HEK293 (cell line): ENCODE measurements around the gene GPR146.

Source experiments
- CTCF ChIA-PET: fragments of 350-600 bp; formaldehyde crosslinking; extraction: SDS; loops from one replicate; lab custom pipeline; 2021; ENCODE audit warnings: antibody characterized with exemption; lab: Yijun Ruan, JAX
- POLR2A ChIA-PET: fragments of 300-600 bp; formaldehyde crosslinking; extraction: SDS; loops from one replicate; lab custom pipeline; 2020; ENCODE audit warnings: antibody characterized with exemption, inconsistent platforms; lab: Yijun Ruan, JAX
- H3K27ac ChIP-seq: fragments of 200-500 bp; sonication (Bioruptor generic); 2 replicates; pipeline ENCODE4 v1.5.1; 2014; ENCODE audit warnings: low read depth, low read length, control low read depth, inconsistent platforms; ENCODE audit errors: extremely low read depth
- H3K36me3 ChIP-seq, 2 experiments: fragments of 200-500 bp in 1 of 2; sonication (Bioruptor generic) in 1 of 2; 1 replicate in 1 of 2; 2 replicates in 1 of 2; pipeline ENCODE4 v1.5.1; 2014 to 2017; ENCODE audit warnings: inconsistent platforms in 2 of 2, low read length in 2 of 2; ENCODE audit not compliant: control insufficient read depth in 2 of 2, insufficient read depth in 1 of 2
- H3K4me1 ChIP-seq: fragments of 200-500 bp; sonication (Bioruptor generic); 2 replicates; pipeline ENCODE4 v1.5.1; 2014; ENCODE audit warnings: mild to moderate bottlenecking, low read length, inconsistent platforms; ENCODE audit not compliant: control insufficient read depth, insufficient read depth
- H3K4me3 ChIP-seq: 2 replicates; pipeline ENCODE4 v1.5.1; 2011; ENCODE audit warnings: low read depth, mild to moderate bottlenecking, control low read depth, low read length, moderate library complexity
- H3K9me3 ChIP-seq: fragments of 200-500 bp; sonication (Bioruptor generic); 2 replicates; pipeline ENCODE4 v1.5.1; 2014; ENCODE audit warnings: low read depth, low read length, inconsistent platforms; ENCODE audit not compliant: control insufficient read depth, insufficient read depth
- EGR2 ChIP-seq: fragments of 450-650 bp; formaldehyde crosslinking; IDR thresholded peaks from 2 replicates; pipeline ENCODE4 v1.5.1; 2016; ENCODE audit warnings: low read depth, missing biosample characterization, missing genetic modification characterization
- HOXD13 ChIP-seq: sonication (generic); formaldehyde crosslinking; IDR thresholded peaks from 2 replicates; pipeline ENCODE4 v1.8.0; 2022; ENCODE audit warnings: missing genetic modification reagents, borderline replicate concordance
- PRDM6 ChIP-seq: fragments of 450-650 bp; formaldehyde crosslinking; IDR thresholded peaks from 2 replicates; pipeline ENCODE4 v1.5.1; 2017; ENCODE audit warnings: missing biosample characterization, missing genetic modification characterization
- SETDB1 ChIP-seq: IDR thresholded peaks from one replicate; pipeline ENCODE4 v1.6.1; 2017; ENCODE audit warnings: mild to moderate bottlenecking, low read length, moderate library complexity, mixed read lengths; ENCODE audit not compliant: insufficient read length
- ZBTB10 ChIP-seq: fragments of 450-650 bp; formaldehyde crosslinking; IDR thresholded peaks from 2 replicates; pipeline ENCODE4 v1.5.1; 2016; ENCODE audit warnings: missing biosample characterization, missing genetic modification characterization
- ZNF140 ChIP-seq: fragments of 450-650 bp; formaldehyde crosslinking; IDR thresholded peaks from 2 replicates; pipeline ENCODE4 v1.5.1; 2016; ENCODE audit warnings: missing biosample characterization, missing genetic modification characterization
- ZNF292 ChIP-seq: fragments of 450-650 bp; formaldehyde crosslinking; IDR thresholded peaks from 2 replicates; pipeline ENCODE4 v1.5.1; 2016; ENCODE audit warnings: low read depth, missing biosample characterization, missing genetic modification characterization, borderline replicate concordance
- ZNF302 ChIP-seq: fragments of 450-650 bp; formaldehyde crosslinking; IDR thresholded peaks from 2 replicates; pipeline ENCODE4 v1.5.1; 2016; ENCODE audit warnings: missing biosample characterization, missing genetic modification characterization, low read depth
- ZNF341 ChIP-seq: fragments of 450-650 bp; formaldehyde crosslinking; IDR thresholded peaks from 2 replicates; pipeline ENCODE4; 2016; ENCODE audit warnings: low read depth, missing biosample characterization, missing genetic modification characterization
- ZNF416 ChIP-seq: fragments of 450-650 bp; formaldehyde crosslinking; IDR thresholded peaks from 2 replicates; pipeline ENCODE4 v1.5.1; 2016; ENCODE audit warnings: missing biosample characterization, missing genetic modification characterization
- ZNF548 ChIP-seq: fragments of 450-650 bp; formaldehyde crosslinking; IDR thresholded peaks from 2 replicates; pipeline ENCODE4 v1.5.1; 2016; ENCODE audit warnings: missing biosample characterization, missing genetic modification characterization
- ZNF596 ChIP-seq: fragments of 450-650 bp; IDR thresholded peaks from 2 replicates; pipeline ENCODE4 v1.5.0; 2018; ENCODE audit warnings: missing biosample characterization, mild to moderate bottlenecking, missing genetic modification characterization, moderate library complexity
- ZNF624 ChIP-seq: fragments of 450-650 bp; formaldehyde crosslinking; IDR thresholded peaks from 2 replicates; pipeline ENCODE4 v1.5.1; 2017; ENCODE audit warnings: missing biosample characterization, missing genetic modification characterization
- ZNF645 ChIP-seq: fragments of 450-650 bp; formaldehyde crosslinking; IDR thresholded peaks from 2 replicates; pipeline ENCODE4; 2016; ENCODE audit warnings: missing biosample characterization, missing genetic modification characterization
- ZNF677 ChIP-seq: fragments of 450-650 bp; IDR thresholded peaks from 2 replicates; pipeline ENCODE4 v1.5.0; 2018; ENCODE audit warnings: missing biosample characterization, mild to moderate bottlenecking, missing genetic modification characterization, moderate library complexity
- ZNF776 ChIP-seq: fragments of 450-650 bp; formaldehyde crosslinking; IDR thresholded peaks from 2 replicates; pipeline ENCODE4 v1.5.0; 2017; ENCODE audit warnings: missing biosample characterization, missing genetic modification characterization, borderline replicate concordance
- ZNF785 ChIP-seq: fragments of 450-650 bp; formaldehyde crosslinking; IDR thresholded peaks from 2 replicates; pipeline ENCODE4 v1.5.1; 2016; ENCODE audit warnings: missing biosample characterization, missing genetic modification characterization
- ZSCAN30 ChIP-seq: fragments of 450-650 bp; IDR thresholded peaks from 2 replicates; pipeline ENCODE4 v1.5.1; 2018; ENCODE audit warnings: missing biosample characterization, mild to moderate bottlenecking, missing genetic modification characterization, moderate library complexity

Gene GPR146

GRCh38 chr7:1106063-1106792 is 61.9 kb downstream of the GPR146 start:
- H3K36me3 ChIP-seq = no peaks in the 10 kb centered on the region
- H3K4me1 ChIP-seq = no peaks in the 10 kb centered on the region
- POLR2A ChIA-PET = no interaction called here
- TF ChIP-seq ZNF645 (tag by site-specific recombination) = no peak
- TF ChIP-seq ZNF596 (tag by site-specific recombination) = no peak
- TF ChIP-seq ZSCAN30 (tag by site-specific recombination) = no peak
- no peak for TF ChIP-seq ZNF416 (tag by site-specific recombination)
- no peak for TF ChIP-seq ZBTB10 (tag by site-specific recombination)
- TF ChIP-seq ZNF548 = no peak
- TF ChIP-seq ZNF677 = no peak
- TF ChIP-seq ZNF302 (tag by site-specific recombination) = no peak
- TF ChIP-seq ZNF292 = no peak
- TF ChIP-seq ZNF776 (tag by site-specific recombination) = no peak
- TF ChIP-seq ZNF785 (tag by site-specific recombination) = no peak
- TF ChIP-seq EGR2 (tag by site-specific recombination) = no peak
- no peak for TF ChIP-seq ZNF140 (tag by site-specific recombination)
- TF ChIP-seq, all 188 proteins: peak for 0
- CTCF ChIA-PET = interaction anchor here (1.0 kb wide), 1 partner anchor 113 kb away, joined by 3 read pairs; no protein-coding TSS in a partner anchor
- Histone ChIP-seq H3K4me3 (no peak overlapping the region), H3K9me3 (no peaks in the 10 kb centered on the region), H3K27ac (no peak overlapping the region)

GRCh38 chr7:1106793-1107421 is 62.6 kb downstream of the GPR146 start:
- Histone ChIP-seq H3K4me1 (no peaks in the 10 kb centered on the region), H3K36me3 (no peaks in the 10 kb centered on the region), H3K27ac (no peak overlapping the region), H3K9me3 (no peaks in the 10 kb centered on the region), H3K4me3 (no peak overlapping the region)
- ChIA-PET POLR2A (no interaction called here), CTCF (interaction anchor here (0.6 kb wide), 1 partner anchor 86 kb away, joined by 3 read pairs; no protein-coding TSS in a partner anchor)
- TF ChIP-seq ZNF341 (tag by site-specific recombination) = no peak
- TF ChIP-seq ZNF624 (tag by site-specific recombination) = no peak
- TF ChIP-seq HOXD13 (CRISPR knock-in tag) = no peak
- no peak for TF ChIP-seq PRDM6
- no peak for TF ChIP-seq SETDB1
